ENCODE results near the gene TARP.

TARP gene

GRCh38 chr7:38273286-38273995, at the start of gene TARP:
Gene TARP (minus strand): TSS chr7:38273636.
- DNase-seq: no peak

DNA sequence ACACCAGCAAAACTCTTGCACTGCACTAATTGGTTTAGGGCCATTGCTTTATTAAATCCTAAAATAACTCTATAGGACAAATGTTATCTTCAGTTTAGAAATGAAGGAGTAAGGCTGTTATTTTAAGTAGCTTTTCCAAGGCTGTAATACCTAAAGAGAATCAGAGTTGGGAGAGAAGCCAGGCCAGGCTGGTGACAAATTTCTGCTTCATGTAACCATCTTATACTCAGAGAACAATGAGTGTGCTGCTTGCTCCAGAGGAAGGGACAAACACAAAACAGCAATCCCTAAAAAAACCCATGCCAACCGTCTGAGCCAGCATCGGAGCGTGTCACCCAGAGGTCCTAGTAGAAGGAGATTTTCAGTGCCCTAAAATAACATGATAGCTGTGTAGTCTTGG, 49.7 kb upstream of the TARP start:
- DNase-seq: no peak

DNA sequence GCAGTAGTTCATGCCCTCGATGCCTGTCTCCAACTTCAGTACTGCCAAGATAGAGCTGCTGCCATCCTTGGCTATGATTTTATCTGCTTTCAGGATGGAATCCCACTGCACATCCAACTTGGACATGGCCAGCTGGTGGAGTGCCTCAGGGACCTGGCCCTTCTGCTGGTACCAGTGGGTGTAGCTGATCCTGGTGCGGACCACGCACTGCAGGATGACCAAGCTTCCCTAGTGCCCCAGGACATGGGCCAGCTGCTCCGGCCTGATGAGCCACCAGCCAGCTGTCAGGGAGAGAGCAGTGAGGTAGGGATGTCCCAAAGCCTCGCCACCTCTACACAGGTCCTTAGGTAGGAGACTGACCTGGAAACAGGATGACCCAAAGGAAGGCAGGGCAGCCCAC, 49.0 kb upstream of the TARP start:
- DNase-seq: no peak

DNA sequence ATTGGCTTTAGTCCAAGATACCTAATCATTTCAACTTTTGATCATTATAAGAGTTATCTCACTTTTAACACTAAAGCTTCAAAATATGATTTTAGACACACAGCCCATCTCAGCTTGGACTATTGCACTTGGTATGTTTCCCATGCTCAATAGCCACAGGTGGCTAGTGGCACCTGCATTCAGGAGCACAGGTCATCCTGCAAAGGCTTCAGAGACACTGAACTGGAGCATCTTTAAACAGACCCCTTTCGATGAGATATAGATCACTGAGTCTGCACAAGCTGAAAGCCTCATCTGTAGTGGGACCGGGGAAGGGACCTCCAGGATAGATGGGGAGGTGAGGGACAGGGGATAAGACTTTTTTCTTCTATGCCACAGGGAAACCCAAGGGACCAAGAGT, 48.5 kb upstream of the TARP start:
- DNase-seq: no peak

GRCh38 chr7:38321515-38321944, 48.1 kb upstream of the TARP start:
- DNase-seq: no peak

DNA sequence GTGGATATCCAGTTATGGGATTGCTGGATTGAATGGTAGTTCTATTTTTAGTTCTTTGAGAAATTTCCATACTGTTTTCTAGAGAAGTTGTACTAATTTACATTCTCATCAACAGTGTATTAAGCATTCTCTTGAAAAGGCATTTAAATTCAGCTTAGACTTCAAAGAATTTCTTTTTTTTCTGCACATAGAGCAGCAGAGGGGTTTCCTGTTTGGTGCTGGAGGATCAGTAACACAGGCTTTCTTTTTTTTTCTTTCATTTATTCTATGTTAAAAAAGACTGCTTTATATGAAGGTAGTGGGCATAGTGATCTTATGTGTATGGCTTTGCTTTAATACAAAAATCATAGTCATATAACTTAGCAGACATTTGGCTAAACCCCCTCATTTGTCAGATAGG, 47.6 kb upstream of the TARP start:
- no peak for DNase-seq

DNA sequence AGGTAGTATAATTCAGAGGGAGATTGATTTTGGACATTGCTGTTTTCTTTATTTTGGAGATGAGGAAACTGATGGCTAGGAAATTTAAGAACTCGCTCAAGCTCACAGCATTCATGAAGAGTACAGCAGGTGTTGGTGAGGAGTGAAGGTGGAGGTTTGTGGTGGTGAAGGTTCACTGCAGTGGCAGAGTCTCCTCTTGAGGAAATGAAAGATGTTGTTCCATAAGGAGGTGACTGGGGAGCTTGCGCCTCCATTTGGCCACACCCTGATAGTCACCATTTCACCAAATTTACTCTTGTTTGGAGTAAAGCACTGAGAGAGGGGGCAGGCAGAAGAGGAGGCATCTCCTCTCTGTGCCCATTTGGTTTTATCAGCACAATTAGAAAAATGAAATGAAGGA, 46.4 kb upstream of the TARP start:
- DNase-seq: no peak

- DNase-seq: no peak
These were observed 45.5 kb upstream of the TARP start for GRCh38 chr7:38318803-38319416.

DNA sequence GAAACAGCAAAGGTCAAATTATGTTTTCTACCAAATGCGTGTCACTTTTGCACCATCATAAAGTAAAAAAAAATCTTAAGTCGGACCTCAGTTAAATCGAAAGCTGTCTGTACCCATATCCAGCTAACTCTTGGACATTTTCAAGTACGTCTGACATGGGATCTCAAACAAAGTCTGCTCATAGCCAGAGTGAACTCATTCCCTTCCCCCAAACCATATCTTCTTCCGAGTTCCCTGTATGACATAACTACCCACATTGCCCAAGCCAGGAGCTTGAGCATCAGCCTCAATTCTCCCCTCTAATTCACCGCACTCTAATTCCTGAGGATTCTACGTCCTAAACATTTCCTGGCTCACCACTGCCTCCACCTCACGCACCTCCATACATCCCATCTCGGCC, 44.8 kb upstream of the TARP start:
- no peak for DNase-seq

- no peak for DNase-seq
These were observed 44.1 kb upstream of the TARP start for GRCh38 chr7:38317515-38317914.

DNA sequence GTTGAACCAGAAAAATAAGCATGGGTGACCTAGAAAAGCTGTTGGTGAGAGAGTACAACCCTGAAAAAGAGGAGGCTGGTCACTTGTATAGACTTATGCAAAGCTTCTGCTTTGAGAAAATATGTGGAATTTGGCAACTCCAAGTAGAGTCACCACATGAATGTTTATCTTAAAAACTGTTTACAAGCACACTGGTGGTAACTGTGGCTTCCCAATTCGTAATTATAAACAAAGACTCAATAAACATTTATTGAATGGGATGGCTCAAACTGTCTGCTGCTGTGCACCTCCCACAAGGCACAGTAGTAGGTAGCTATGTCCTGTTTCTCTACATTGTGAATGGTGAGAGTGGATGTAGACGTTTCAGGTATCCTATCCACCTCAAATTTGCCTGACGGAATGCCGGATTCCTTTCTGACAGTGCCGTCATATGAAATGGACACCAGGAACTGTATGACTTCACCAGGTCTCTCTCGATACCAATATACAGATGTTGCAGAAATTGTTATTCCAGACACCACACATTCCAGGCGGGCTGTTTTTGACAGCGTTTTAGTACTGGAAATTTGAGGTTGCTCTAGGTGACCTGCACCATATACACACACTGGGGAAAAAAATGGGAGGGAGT, 43.4 kb upstream of the TARP start:
- no peak for DNase-seq

GRCh38 chr7:38315410-38315809, 42.0 kb upstream of the TARP start:
- no peak for DNase-seq

DNA sequence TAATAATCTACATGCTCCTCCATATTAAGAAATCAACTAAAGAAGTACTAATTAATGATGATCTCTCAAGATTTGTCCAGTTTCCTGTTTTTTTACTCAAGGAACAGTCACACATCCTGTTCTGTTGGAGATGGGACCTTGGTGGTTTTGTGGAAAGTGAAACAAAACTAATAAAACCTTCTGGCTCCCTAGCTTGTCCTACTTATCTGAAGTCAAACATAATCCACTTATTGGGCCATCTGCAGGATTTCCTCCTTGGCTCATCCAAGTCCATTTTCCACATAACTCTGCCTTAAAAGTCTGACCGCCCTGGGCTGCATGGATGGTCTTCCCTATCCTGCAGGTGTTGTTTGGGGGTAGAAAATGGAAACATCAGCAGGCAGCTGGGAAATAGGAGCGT, 39.4 kb upstream of the TARP start:
- DNase-seq: no peak

GRCh38 chr7:38311329-38311937, 38.0 kb upstream of the TARP start:
- DNase-seq: no peak

- DNase-seq: no peak
These were observed 37.2 kb upstream of the TARP start for GRCh38 chr7:38310591-38311101.

GRCh38 chr7:38309555-38309954, 36.1 kb upstream of the TARP start:
- DNase-seq: no peak

- no peak for DNase-seq
These were observed 34.7 kb upstream of the TARP start for GRCh38 chr7:38308140-38308539.

- DNase-seq: no peak
These were observed 34.2 kb upstream of the TARP start for GRCh38 chr7:38307640-38308039.

GRCh38 chr7:38306914-38307313, 33.5 kb upstream of the TARP start:
- no peak for DNase-seq

- no peak for DNase-seq
These were observed 32.7 kb upstream of the TARP start for GRCh38 chr7:38306171-38306570.

DNA sequence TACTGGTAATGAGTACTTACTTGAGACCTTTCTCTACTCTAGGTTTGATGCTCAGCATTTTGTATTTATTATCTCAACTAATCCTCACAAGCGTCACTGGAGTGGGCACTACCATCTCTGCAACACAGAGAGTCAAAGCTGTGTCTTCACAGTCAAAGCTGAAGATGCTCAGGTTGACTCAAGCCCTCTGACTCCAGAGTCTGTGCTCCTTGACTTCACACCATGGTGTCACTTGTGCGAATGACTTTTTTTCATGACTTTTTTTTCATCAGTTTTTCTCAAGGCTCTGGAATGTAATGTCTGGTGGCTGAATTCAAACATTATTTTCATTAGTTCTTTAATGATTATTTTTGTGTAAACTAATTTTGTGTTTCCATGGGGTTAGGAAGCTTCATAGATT, 30.4 kb upstream of the TARP start:
- DNase-seq: no peak

- no peak for DNase-seq
These were observed 26.7 kb upstream of the TARP start for GRCh38 chr7:38300175-38300574.

DNA sequence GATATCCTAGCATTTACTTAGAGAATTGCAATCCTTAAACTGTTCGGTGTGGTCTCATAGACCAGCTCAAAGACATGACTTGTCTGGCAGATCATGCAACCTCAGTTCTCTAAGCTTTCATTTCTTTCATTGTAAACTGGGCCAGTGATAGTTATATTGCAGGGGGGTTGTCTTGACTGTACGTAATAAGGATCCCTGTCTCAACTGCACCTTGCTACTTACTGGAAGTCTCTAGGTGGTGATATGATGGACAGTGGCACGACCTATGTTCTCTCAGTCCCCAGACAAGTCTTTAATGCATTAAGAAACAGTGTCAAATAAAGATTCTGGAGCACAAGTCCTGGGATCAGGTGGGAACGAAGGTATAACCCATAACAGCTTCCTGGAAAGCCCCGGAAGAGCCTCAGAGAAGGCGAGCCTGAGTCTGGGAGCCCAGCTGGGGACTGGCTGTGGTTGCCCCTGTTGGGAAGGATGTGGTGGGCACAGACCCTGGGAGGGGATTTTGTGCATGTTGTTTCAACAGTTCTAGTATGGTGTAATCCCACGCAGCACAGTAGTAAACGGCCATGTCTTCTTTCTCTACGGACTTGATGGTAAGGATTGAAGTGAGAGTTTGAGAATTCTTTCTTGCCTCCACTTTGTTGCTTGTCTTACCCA, 26.0 kb upstream of the TARP start:
- DNase-seq: no peak
